NCI-H345 (cell line): ENCODE measurements around the gene PPP2R5C.

Source experiments
- DNase-seq: peaks from one replicate; lab custom pipeline; 2025; lab: John Stamatoyannopoulos, UW

The PPP2R5C gene

GRCh38 chr14:101814934-101815333, 53.4 kb downstream of the PPP2R5C start:
- DNase-seq = no peak

- DNase-seq = no peak
Measured at GRCh38 chr14:101815994-101816393, 54.5 kb downstream of the PPP2R5C start.

- no peak for DNase-seq
Measured at GRCh38 chr14:101817501-101818001, 56.0 kb downstream of the PPP2R5C start.

GRCh38 chr14:101819251-101819990, 57.9 kb downstream of the PPP2R5C start:
- no peak for DNase-seq

- no peak for DNase-seq
Measured at GRCh38 chr14:101820283-101820798, 58.8 kb downstream of the PPP2R5C start.

GRCh38 chr14:101821528-101821927, 60.0 kb downstream of the PPP2R5C start:
- no peak for DNase-seq

GRCh38 chr14:101823066-101823465, 61.6 kb downstream of the PPP2R5C start:
- no peak for DNase-seq

- DNase-seq = no peak
Measured at GRCh38 chr14:101823511-101824120, 62.1 kb downstream of the PPP2R5C start.

- DNase-seq = no peak
Measured at GRCh38 chr14:101824339-101824727, 62.8 kb downstream of the PPP2R5C start.

GRCh38 chr14:101825797-101826196, 64.3 kb downstream of the PPP2R5C start:
- DNase-seq = no peak

- no peak for DNase-seq
Measured at GRCh38 chr14:101826351-101826750, 64.8 kb downstream of the PPP2R5C start.

GRCh38 chr14:101827286-101827685, 65.8 kb downstream of the PPP2R5C start:
- DNase-seq = no peak

GRCh38 chr14:101828046-101828445, 66.5 kb downstream of the PPP2R5C start:
- no peak for DNase-seq

GRCh38 chr14:101830271-101830670, 68.8 kb downstream of the PPP2R5C start:
- no peak for DNase-seq

GRCh38 chr14:101833045-101833444, 71.5 kb downstream of the PPP2R5C start:
- DNase-seq = no peak

- no peak for DNase-seq
Measured at GRCh38 chr14:101834397-101834796, 72.9 kb downstream of the PPP2R5C start.

- no peak for DNase-seq
Measured at GRCh38 chr14:101834800-101835547, 73.5 kb downstream of the PPP2R5C start.

GRCh38 chr14:101835566-101835965, 74.1 kb downstream of the PPP2R5C start:
- DNase-seq = no peak

- DNase-seq = no peak
Measured at GRCh38 chr14:101836135-101836534, 74.6 kb downstream of the PPP2R5C start.

GRCh38 chr14:101838476-101838875, 77.0 kb downstream of the PPP2R5C start:
- DNase-seq = no peak

- DNase-seq = no peak
Measured at GRCh38 chr14:101839236-101839635, 77.7 kb downstream of the PPP2R5C start.

GRCh38 chr14:101839661-101840060, 78.2 kb downstream of the PPP2R5C start:
- DNase-seq = no peak
